Muscle layer of colon (tissue), 2 donors: Measurements from ENCODE around the gene TLN1.

ENCODE experiments used
- H3K27ac ChIP-seq: one replicate; pipeline ENCODE4 v1.7.0; 2013; ENCODE audit warnings: low read depth, mild to moderate bottlenecking, low read length, moderate library complexity
- H3K27me3 ChIP-seq, 2 donors: one replicate each; pipeline ENCODE4 v1.7.0; 2013; ENCODE audit warnings: low read length in 2 of 2, mild to moderate bottlenecking in 2 of 2; ENCODE audit not compliant: insufficient read depth in 2 of 2, control insufficient read depth in 1 of 2
- H3K36me3 ChIP-seq: one replicate; pipeline ENCODE4 v1.7.0; 2013; ENCODE audit warnings: mild to moderate bottlenecking, low read length; ENCODE audit not compliant: insufficient read depth
- H3K4me1 ChIP-seq: one replicate; pipeline ENCODE4 v1.7.0; 2013; ENCODE audit warnings: mild to moderate bottlenecking, low read length; ENCODE audit not compliant: insufficient read depth
- H3K4me3 ChIP-seq, 2 donors: one replicate each; pipeline ENCODE4 v1.7.0; 2013; ENCODE audit warnings: low read length in 2 of 2, low read depth in 1 of 2, mild to moderate bottlenecking in 1 of 2, moderate library complexity in 1 of 2
- H3K9ac ChIP-seq: one replicate; pipeline ENCODE4 v1.7.0; 2013; ENCODE audit warnings: low read length
- H3K9me3 ChIP-seq: one replicate; pipeline ENCODE4 v1.7.0; 2013; ENCODE audit warnings: mild to moderate bottlenecking, low read length
- donor health status: abdominal sarcoma.
- donor health status: Adenocarcinoma of cecum.

Gene TLN1

GRCh38 chr9:35653611-35654010 lies 78.4 kb downstream of the TLN1 start:
- H3K4me1 ChIP-seq = no peaks in the 10 kb centered on the region
- H3K9me3 ChIP-seq = no peaks in the 10 kb centered on the region
- H3K4me3 ChIP-seq = no peak overlapping the region
- no peaks in the 10 kb centered on the region for H3K27me3 ChIP-seq
- H3K9ac ChIP-seq = no peak overlapping the region
- H3K36me3 ChIP-seq = no peaks in the 10 kb centered on the region
- H3K27ac ChIP-seq = no peak overlapping the region

GRCh38 chr9:35652829-35653209 lies 79.2 kb downstream of the TLN1 start:
- Histone ChIP-seq H3K27me3 (no peaks in the 10 kb centered on the region), H3K4me3 (no peak overlapping the region), H3K9me3 (no peaks in the 10 kb centered on the region), H3K9ac (no peak overlapping the region), H3K36me3 (no peaks in the 10 kb centered on the region), H3K27ac (no peak overlapping the region), H3K4me1 (no peaks in the 10 kb centered on the region)

DNA sequence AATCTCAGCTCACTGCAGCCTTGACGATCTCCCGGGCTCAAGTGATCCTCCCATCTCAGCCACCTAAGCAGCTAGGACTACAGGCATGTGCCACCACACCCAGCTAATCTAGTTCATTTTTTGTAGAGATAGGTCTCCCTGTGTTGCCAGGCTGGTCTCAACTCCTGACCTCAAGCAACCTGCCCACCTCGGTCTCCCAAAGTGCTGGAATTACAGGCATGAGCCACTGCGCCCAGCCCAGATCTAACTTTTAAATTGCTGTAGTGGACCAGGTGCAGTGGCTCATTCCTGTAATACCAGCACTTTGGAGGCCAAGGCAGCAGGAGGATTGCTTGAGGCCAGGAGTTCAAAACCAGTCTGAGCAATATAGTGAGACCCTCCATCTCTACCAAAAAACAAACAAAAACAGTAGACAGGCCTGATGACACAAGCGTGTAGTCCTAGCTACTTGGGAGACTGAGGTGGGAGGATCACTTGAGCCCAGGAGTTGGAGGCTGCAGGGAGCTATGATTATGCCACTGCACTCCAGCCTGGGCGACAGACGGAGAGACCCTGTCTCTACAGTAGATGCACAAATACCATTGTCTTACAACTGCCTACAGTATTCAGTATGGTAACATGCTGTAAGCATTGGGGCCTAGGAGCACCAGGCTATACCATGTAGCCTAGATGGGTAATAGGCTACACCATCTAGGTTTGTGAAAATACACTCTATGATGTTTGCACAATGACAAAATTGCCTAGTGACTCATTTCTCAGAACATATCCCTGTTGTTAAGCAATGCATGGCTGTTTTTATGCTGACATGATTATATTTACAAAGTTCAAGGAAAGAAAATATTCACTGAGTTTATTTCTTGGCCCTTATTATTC lies 79.8 kb downstream of the TLN1 start:
- no peak overlapping the region for H3K4me3 ChIP-seq
- no peaks in the 10 kb centered on the region for H3K27me3 ChIP-seq
- no peaks in the 10 kb centered on the region for H3K9me3 ChIP-seq
- H3K4me1 ChIP-seq = peaks cover 4% of the 10 kb centered on the region
- H3K36me3 ChIP-seq = no peaks in the 10 kb centered on the region
- H3K27ac ChIP-seq = no peak overlapping the region
- H3K9ac ChIP-seq = no peak overlapping the region

DNA sequence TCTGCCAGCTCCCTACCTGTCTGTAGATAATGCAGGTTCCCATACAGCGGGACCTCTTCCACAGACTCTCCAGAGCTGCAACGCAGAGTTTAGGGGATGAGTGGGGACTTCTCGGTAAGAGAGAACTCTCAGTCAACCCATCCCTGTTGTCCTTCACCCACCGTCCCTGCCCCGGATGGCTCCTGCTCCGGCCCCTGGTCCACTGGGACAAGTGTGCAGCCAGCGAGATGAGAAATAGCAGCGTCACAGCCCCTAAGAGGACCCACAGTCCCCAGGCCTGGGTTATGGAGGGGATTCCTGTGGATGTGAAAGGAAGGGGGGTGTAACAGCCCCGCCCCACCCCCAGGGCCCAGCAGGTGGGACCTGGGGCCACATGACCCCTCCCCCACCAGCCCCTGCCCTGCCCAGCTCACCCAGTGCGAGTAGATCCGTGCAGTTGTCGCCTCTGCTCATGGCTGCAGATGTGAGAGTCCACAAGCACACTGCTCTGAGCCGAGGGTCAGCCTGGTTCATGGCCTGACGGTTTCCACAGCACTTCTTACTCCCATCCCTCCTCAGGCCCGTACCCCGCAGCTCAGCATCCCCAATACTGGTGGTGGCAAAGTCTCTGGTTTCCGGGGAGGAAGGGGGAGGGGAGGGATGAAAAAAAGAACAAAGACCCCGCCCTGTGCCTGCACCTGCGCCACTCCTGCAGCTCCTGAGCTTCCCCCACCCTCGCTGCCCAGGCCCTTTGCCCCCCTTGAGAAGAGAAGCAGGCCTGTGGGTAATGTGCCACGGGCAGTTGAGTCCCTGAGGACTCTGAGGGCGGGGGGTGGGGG lies 81.4 kb downstream of the TLN1 start, which contains the start of gene SIT1:
SIT1 (minus strand) TSS at position 591 of the 818 bp plus-strand sequence; CDS start at position 513, 78 bp downstream.
- Histone ChIP-seq H3K27ac (no peak within 1 kb of the TSS), H3K9me3 (no peaks in the 10 kb centered on the region), H3K4me1 (peaks cover 12% of the 10 kb centered on the region), H3K9ac (no peak within 1 kb of the TSS), H3K4me3 (no peak within 1 kb of the TSS), H3K27me3 (no peaks in the 10 kb centered on the region), H3K36me3 (no peaks in the 10 kb centered on the region)

GRCh38 chr9:35649431-35650340 lies 82.3 kb downstream of the TLN1 start:
- H3K4me1 ChIP-seq = peaks cover 12% of the 10 kb centered on the region
- no peak overlapping the region for H3K9ac ChIP-seq
- H3K4me3 ChIP-seq = no peak overlapping the region
- H3K9me3 ChIP-seq = no peaks in the 10 kb centered on the region
- H3K27ac ChIP-seq = no peak overlapping the region
- H3K27me3 ChIP-seq = no peaks in the 10 kb centered on the region
- H3K36me3 ChIP-seq = no peaks in the 10 kb centered on the region
